IPS-15b (cell line): ENCODE measurements around the gene ABHD8.

Source experiments
- H3K27me3 ChIP-seq: one replicate; pipeline ENCODE4 v1.6.1; 2013; ENCODE audit warnings: low read length; ENCODE audit not compliant: control insufficient read depth, insufficient read depth
- H3K36me3 ChIP-seq: one replicate; pipeline ENCODE4 v1.6.1; 2013; ENCODE audit warnings: low read length; ENCODE audit not compliant: control insufficient read depth, insufficient read depth
- H3K4me1 ChIP-seq: one replicate; pipeline ENCODE4 v1.6.1; 2013; ENCODE audit warnings: mild to moderate bottlenecking, low read length; ENCODE audit not compliant: control insufficient read depth, insufficient read depth
- H3K4me3 ChIP-seq: one replicate; pipeline ENCODE4 v1.5.1; 2013; ENCODE audit warnings: low read depth, low read length
- H3K9ac ChIP-seq: one replicate; pipeline ENCODE4 v1.6.1; 2013; ENCODE audit warnings: low read depth, mild to moderate bottlenecking, low read length
- H3K9me3 ChIP-seq: one replicate; pipeline ENCODE4 v1.6.1; 2013; ENCODE audit warnings: mild to moderate bottlenecking, low read length; ENCODE audit not compliant: control insufficient read depth, insufficient read depth

Gene ABHD8, protein sequence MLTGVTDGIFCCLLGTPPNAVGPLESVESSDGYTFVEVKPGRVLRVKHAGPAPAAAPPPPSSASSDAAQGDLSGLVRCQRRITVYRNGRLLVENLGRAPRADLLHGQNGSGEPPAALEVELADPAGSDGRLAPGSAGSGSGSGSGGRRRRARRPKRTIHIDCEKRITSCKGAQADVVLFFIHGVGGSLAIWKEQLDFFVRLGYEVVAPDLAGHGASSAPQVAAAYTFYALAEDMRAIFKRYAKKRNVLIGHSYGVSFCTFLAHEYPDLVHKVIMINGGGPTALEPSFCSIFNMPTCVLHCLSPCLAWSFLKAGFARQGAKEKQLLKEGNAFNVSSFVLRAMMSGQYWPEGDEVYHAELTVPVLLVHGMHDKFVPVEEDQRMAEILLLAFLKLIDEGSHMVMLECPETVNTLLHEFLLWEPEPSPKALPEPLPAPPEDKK

GRCh38 chr19:17303167-17303939, at the start of gene ABHD8:
TSS of gene ABHD8 (minus strand) at chr19:17303425. CDS start at chr19:17301616, 1,809 bp downstream.
- Histone ChIP-seq H3K4me3 (peak within 1 kb of the TSS; percentile 56), H3K36me3 (peaks cover 7% of the 10 kb centered on the region), H3K9me3 (no peaks in the 10 kb centered on the region), H3K9ac (no peak within 1 kb of the TSS), H3K4me1 (peaks cover 10% of the 10 kb centered on the region), H3K27me3 (no peaks in the 10 kb centered on the region)

DNA sequence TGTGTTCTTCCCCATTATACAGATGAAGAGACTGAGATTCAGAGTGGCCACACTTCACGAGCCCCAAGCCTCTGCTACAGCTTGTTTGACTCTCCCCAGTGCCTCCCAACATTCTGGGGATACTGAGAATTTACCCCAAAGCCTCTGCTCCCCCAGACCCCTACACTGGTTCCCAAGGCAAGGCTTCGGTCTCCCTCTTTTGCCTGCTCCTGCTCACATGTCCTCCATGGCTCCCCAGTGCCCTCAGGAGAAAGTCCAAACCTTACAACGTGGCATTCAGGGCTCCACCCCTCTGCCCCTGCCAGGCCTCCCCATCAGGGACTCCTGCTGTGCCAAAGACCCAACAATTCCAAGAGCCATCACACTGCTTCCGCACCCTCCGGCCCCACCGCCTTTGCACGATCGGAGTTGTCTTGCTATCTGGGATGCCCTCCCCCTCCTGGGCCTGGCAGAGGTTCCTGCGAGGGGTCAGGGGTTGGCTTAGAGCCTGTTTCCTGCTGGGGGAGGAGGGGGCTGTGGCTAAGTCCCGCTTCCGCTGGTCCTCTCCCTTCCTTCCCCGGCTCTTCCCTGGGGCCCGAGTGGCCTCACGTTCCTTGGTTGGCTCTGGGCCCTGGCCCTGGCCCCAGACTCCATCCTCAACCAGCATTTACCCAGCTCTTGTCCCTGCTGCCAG, 49.5 kb upstream of the ABHD8 start:
- H3K4me1 ChIP-seq: peaks cover 5% of the 10 kb centered on the region

GRCh38 chr19:17351815-17352435, 48.7 kb upstream of the ABHD8 start:
- Histone ChIP-seq H3K36me3 (no peaks in the 10 kb centered on the region), H3K9me3 (no peaks in the 10 kb centered on the region), H3K4me1 (peaks cover 5% of the 10 kb centered on the region), H3K9ac (no peak overlapping the region), H3K4me3 (no peak overlapping the region), H3K27me3 (no peaks in the 10 kb centered on the region)

More for the DNA sequence above, 49.5 kb upstream of the ABHD8 start:
- Histone ChIP-seq H3K9ac (no peak overlapping the region), H3K27me3 (no peaks in the 10 kb centered on the region), H3K9me3 (no peaks in the 10 kb centered on the region), H3K4me3 (no peak overlapping the region), H3K36me3 (no peaks in the 10 kb centered on the region)

- Histone ChIP-seq H3K27me3 (no peaks in the 10 kb centered on the region), H3K9ac (peak overlapping the region; percentile 65), H3K4me3 (no peak overlapping the region), H3K4me1 (peaks cover 7% of the 10 kb centered on the region), H3K36me3 (no peaks in the 10 kb centered on the region), H3K9me3 (no peaks in the 10 kb centered on the region)
These were observed 45.5 kb upstream of the ABHD8 start for GRCh38 chr19:17348700-17349099.

DNA sequence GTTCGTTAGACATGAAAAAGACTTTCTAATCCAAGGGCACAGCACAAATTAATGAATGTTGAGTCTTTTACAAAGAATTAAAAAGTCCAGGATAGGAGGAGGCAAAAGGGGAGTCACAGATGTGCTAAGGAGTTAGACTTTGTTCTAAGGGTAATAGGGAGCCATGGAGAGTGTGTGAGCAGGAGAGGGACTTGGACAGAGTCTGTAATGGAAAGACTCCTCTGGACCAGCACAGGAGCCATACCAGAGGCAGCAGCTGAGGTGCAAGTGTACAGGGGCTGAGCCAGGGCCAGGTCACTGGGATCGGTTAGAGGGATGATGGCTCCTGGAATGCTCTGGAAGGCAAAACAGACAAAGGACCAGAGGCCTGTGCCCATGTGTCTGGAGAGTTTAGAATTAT, 44.7 kb upstream of the ABHD8 start:
- Histone ChIP-seq H3K9me3 (no peaks in the 10 kb centered on the region), H3K4me3 (no peak overlapping the region), H3K9ac (no peak overlapping the region), H3K4me1 (peaks cover 7% of the 10 kb centered on the region), H3K36me3 (peaks cover 2% of the 10 kb centered on the region), H3K27me3 (no peaks in the 10 kb centered on the region)

DNA sequence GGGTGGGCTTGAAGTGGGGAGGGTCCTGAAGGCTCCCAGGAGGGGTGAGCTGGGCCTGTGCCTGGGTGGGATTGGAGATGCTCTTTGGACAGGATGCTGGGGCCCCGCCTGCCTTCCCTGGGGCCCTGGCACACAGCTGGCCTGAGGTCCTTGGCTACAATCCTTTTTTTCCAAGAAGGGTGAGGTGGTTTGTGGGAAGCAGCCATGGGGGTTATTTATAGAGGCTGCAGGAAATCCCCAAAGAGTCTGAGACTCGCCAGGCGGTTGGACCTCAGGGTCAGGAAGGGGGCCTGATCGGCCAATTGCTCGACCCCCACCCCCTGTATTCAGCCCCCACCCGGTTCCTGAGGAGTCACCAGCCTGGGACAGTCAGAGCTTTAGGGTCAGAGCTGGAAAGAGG, 44.1 kb upstream of the ABHD8 start:
- Histone ChIP-seq H3K27me3 (no peaks in the 10 kb centered on the region), H3K4me1 (peaks cover 7% of the 10 kb centered on the region), H3K9me3 (no peaks in the 10 kb centered on the region), H3K36me3 (peaks cover 2% of the 10 kb centered on the region), H3K9ac (no peak overlapping the region), H3K4me3 (no peak overlapping the region)

- H3K36me3 ChIP-seq: peaks cover 7% of the 10 kb centered on the region
- no peak overlapping the region for H3K9ac ChIP-seq
- peaks cover 7% of the 10 kb centered on the region for H3K4me1 ChIP-seq
- no peaks in the 10 kb centered on the region for H3K9me3 ChIP-seq
- H3K27me3 ChIP-seq: no peaks in the 10 kb centered on the region
- H3K4me3 ChIP-seq: no peak overlapping the region
These were observed 43.0 kb upstream of the ABHD8 start for GRCh38 chr19:17346109-17346671.

DNA sequence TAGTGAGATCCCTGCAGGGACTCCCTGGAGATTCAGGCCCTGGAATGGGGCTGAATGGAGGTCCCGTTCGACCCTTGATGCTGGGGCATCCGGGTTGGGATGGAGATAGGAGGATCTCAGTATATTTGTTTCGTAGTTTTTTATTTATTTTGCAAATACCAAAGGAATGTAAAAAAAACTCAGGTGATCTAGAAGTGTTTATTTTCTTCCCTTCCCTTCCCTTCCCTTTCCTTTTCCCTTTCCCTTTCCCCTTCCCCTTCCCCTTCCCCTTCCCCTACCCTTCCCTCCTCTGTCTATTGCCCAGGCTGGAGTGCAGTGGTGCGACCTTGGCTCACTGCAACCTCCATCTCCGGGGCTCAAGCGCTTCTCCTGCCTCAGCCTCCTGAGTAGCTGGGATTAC, 38.6 kb upstream of the ABHD8 start:
- Histone ChIP-seq H3K9me3 (no peaks in the 10 kb centered on the region), H3K36me3 (peaks cover 12% of the 10 kb centered on the region), H3K4me1 (peaks cover 4% of the 10 kb centered on the region), H3K4me3 (no peak overlapping the region), H3K27me3 (no peaks in the 10 kb centered on the region), H3K9ac (no peak overlapping the region)

- H3K4me3 ChIP-seq: no peak overlapping the region
These were observed 38.2 kb upstream of the ABHD8 start for GRCh38 chr19:17341386-17341785.

DNA sequence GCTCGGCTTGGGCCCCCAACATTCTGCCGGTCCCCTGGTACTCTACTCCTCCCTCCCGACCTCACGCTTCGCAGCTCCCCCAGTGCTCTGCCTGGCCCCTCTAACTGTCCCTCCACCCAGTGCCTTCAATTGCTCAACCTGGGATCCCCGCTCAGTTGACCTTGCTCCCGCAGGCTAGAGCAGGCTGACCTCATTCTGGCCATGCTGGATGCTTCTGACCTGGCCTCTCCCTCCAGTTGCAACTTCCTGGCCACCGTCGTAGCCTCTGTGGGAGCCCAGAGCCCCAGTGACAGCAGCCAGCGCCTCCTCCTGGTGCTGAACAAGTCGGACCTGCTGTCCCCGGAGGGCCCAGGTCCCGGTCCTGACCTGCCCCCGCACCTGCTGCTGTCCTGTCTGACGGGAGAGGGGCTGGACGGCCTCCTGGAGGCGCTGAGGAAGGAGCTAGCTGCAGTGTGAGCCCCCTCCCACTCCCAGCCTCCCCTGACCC, 37.7 kb upstream of the ABHD8 start:
- no peaks in the 10 kb centered on the region for H3K27me3 ChIP-seq
- peaks cover 12% of the 10 kb centered on the region for H3K36me3 ChIP-seq
- no peaks in the 10 kb centered on the region for H3K9me3 ChIP-seq
- H3K4me1 ChIP-seq: peaks cover 2% of the 10 kb centered on the region
- H3K9ac ChIP-seq: no peak overlapping the region
- H3K4me3 ChIP-seq: peak overlapping the region; percentile 57

More at GRCh38 chr19:17341386-17341785, 38.2 kb upstream of the ABHD8 start:
- Histone ChIP-seq H3K4me1 (peaks cover 3% of the 10 kb centered on the region), H3K36me3 (peaks cover 12% of the 10 kb centered on the region), H3K9ac (no peak overlapping the region), H3K27me3 (no peaks in the 10 kb centered on the region), H3K9me3 (no peaks in the 10 kb centered on the region)
